Neural cell (in vitro differentiated cells): ENCODE data around the gene SLC4A5. TPM values are rescaled to one million over a fixed set of nuclear protein-coding genes. Genes with fewer than 3 reads are reported as not detected.

Experiments used
- H2AFZ ChIP-seq: fragments of 200-600, 300-800 bp; sonication (generic), shearing (Covaris generic); 2 replicates; pipeline ENCODE4 v1.6.0; 2014; ENCODE audit warnings: low read depth, mild to moderate bottlenecking, antibody characterized with exemption, low read length, moderate library complexity
- H3F3A ChIP-seq: fragments of 200-600 bp; shearing (Covaris generic); 2 replicates; pipeline ENCODE4 v1.6.1; 2016; ENCODE audit warnings: mild to moderate bottlenecking, moderate library complexity, mixed read lengths, antibody characterized with exemption, low read length; ENCODE audit not compliant: insufficient read depth, poor library complexity, severe bottlenecking
- H3K27ac ChIP-seq: fragments of 200-600, 300-800 bp; sonication (generic), shearing (Covaris generic); 2 replicates; pipeline ENCODE4 v1.5.1; 2014; ENCODE audit warnings: mild to moderate bottlenecking, low read length, moderate library complexity
- H3K27me3 ChIP-seq: fragments of 300-800, 200-600 bp; sonication (generic), shearing (Covaris generic); 2 replicates; pipeline ENCODE4 v1.6.0; 2014; ENCODE audit warnings: mild to moderate bottlenecking, low read depth, low read length, moderate library complexity; ENCODE audit not compliant: insufficient read depth
- H3K36me3 ChIP-seq: fragments of 300-800, 200-600 bp; sonication (generic), shearing (Covaris generic); 2 replicates; pipeline ENCODE4 v1.5.1; 2014; ENCODE audit warnings: mild to moderate bottlenecking, antibody characterized with exemption, low read length, moderate library complexity; ENCODE audit not compliant: insufficient read depth
- H3K4me2 ChIP-seq: fragments of 300-800, 200-600 bp; sonication (generic), shearing (Covaris generic); 2 replicates; pipeline ENCODE4 v1.6.0; 2014; ENCODE audit warnings: mild to moderate bottlenecking, low read length
- H3K4me3 ChIP-seq: fragments of 300-800, 200-600 bp; sonication (generic), shearing (Covaris generic); 2 replicates; pipeline ENCODE4 v1.5.1; 2014; ENCODE audit warnings: mild to moderate bottlenecking, low read length, moderate library complexity
- H3K79me2 ChIP-seq: fragments of 200-600 bp; shearing (Covaris generic); replicated peaks from 2 replicates; pipeline ENCODE4 v1.6.0; 2014; ENCODE audit warnings: mild to moderate bottlenecking, low read length, moderate library complexity; ENCODE audit not compliant: insufficient read depth
- H3K9ac ChIP-seq: fragments of 300-800, 200-600 bp; sonication (generic), shearing (Covaris generic); 2 replicates; pipeline ENCODE4 v1.6.1; 2016; ENCODE audit warnings: mild to moderate bottlenecking, low read length, mixed read lengths
- H3K9me2 ChIP-seq: fragments of 200-600 bp; shearing (Covaris generic); 2 replicates; pipeline ENCODE4 v1.6.1; 2016; ENCODE audit warnings: mild to moderate bottlenecking, low read length, mixed read lengths; ENCODE audit not compliant: insufficient read depth
- H3K9me3 ChIP-seq: fragments of 200-600, 300-800 bp; sonication (generic), shearing (Covaris generic); 2 replicates; pipeline ENCODE4 v1.6.1; 2016; ENCODE audit warnings: mild to moderate bottlenecking, mixed run types, low read length, moderate library complexity, mixed read lengths
- H4K20me1 ChIP-seq: fragments of 200-600 bp; shearing (Covaris generic); 2 replicates; pipeline ENCODE4 v1.6.1; 2016; ENCODE audit warnings: mild to moderate bottlenecking, mixed run types; ENCODE audit not compliant: insufficient read depth
- CTCF ChIP-seq: fragments of 450-650 bp; IDR thresholded peaks from 2 replicates; pipeline ENCODE4 v1.5.1; 2014; ENCODE audit warnings: antibody characterized with exemption, mild to moderate bottlenecking, moderate library complexity; ENCODE audit not compliant: poor library complexity, severe bottlenecking
- EP300 ChIP-seq: fragments of 450-650 bp; conservative IDR thresholded peaks from 2 replicates; pipeline ENCODE4 v1.6.1; 2014; ENCODE audit warnings: antibody characterized with exemption, mild to moderate bottlenecking, moderate library complexity; ENCODE audit not compliant: poor library complexity, severe bottlenecking
- EZH2 ChIP-seq: fragments of 200-600, 300-800 bp; shearing (Covaris generic), sonication (generic); IDR thresholded peaks from 2 replicates; pipeline ENCODE4 v1.6.1; 2014; ENCODE audit warnings: antibody characterized with exemption, low read length, borderline replicate concordance, mild to moderate bottlenecking; ENCODE audit not compliant: insufficient read depth, poor library complexity, severe bottlenecking
- MXI1 ChIP-seq: fragments of 450-650 bp; conservative IDR thresholded peaks from 2 replicates; pipeline ENCODE4 v1.6.1; 2014; ENCODE audit warnings: antibody characterized with exemption, mild to moderate bottlenecking; ENCODE audit not compliant: poor library complexity, severe bottlenecking
- POLR2AphosphoS5 ChIP-seq: IDR thresholded peaks from 2 replicates; pipeline ENCODE4 v1.6.1; 2012
- RAD21 ChIP-seq: fragments of 450-650 bp; conservative IDR thresholded peaks from 2 replicates; pipeline ENCODE4 v1.6.1; 2014; ENCODE audit warnings: antibody characterized with exemption, mild to moderate bottlenecking, moderate library complexity
- REST ChIP-seq: IDR thresholded peaks from 2 replicates; pipeline ENCODE4 v1.6.1; 2012; ENCODE audit warnings: borderline replicate concordance
- SMC3 ChIP-seq: fragments of 450-650 bp; conservative IDR thresholded peaks from 2 replicates; pipeline ENCODE4 v1.6.1; 2014; ENCODE audit warnings: antibody characterized with exemption, mild to moderate bottlenecking, moderate library complexity; ENCODE audit not compliant: poor library complexity
- TAF1 ChIP-seq: IDR thresholded peaks from 2 replicates; pipeline ENCODE4 v1.6.1; 2012; ENCODE audit warnings: low read depth
- polyA plus RNA-seq: library from polyadenylated mRNA; depleted of rRNA; stranded (reverse); fragments of >200 nt; gene quantifications from 2 replicates; pipeline ENCODE4 v1.2.3, GENCODE V29; 2014

Gene SLC4A5
- polyA plus RNA-seq, 1 donor from 2014 or later, result 3.9 TPM

- Histone ChIP-seq H2AFZ (no peak overlapping the region), H3F3A (no peaks in the 10 kb centered on the region), H3K79me2 (no peaks in the 10 kb centered on the region), H3K36me3 (no peaks in the 10 kb centered on the region), H3K9me3 (no peaks in the 10 kb centered on the region), H3K27ac (no peak overlapping the region), H3K9me2 (no peaks in the 10 kb centered on the region), H3K9ac (no peak overlapping the region), H3K4me2 (no peak overlapping the region), H3K27me3 (no peaks in the 10 kb centered on the region), H4K20me1 (no peaks in the 10 kb centered on the region), H3K4me3 (no peak overlapping the region)
- TF ChIP-seq EZH2 (no peak), SMC3 (no peak), TAF1 (no peak), EP300 (no peak), CTCF (no peak), RAD21 (no peak), POLR2AphosphoS5 (no peak), MXI1 (no peak), REST (no peak)
Measured at GRCh38 chr2:74317701-74318100, 25.5 kb downstream of the SLC4A5 start.

GRCh38 chr2:74316627-74317295 lies 26.5 kb downstream of the SLC4A5 start:
- no peaks in the 10 kb centered on the region for H3K9me3 ChIP-seq
- H3K4me3 ChIP-seq, result no peak overlapping the region
- no peaks in the 10 kb centered on the region for H3F3A ChIP-seq
- H3K27me3 ChIP-seq, result no peaks in the 10 kb centered on the region
- no peaks in the 10 kb centered on the region for H3K36me3 ChIP-seq
- no peak overlapping the region for H3K27ac ChIP-seq
- H3K9ac ChIP-seq, result no peak overlapping the region
- no peak overlapping the region for H2AFZ ChIP-seq
- no peak overlapping the region for H3K4me2 ChIP-seq
- TF ChIP-seq SMC3, result no peak
- no peak for TF ChIP-seq MXI1
- TF ChIP-seq EZH2, result no peak
- no peak for TF ChIP-seq TAF1
- TF ChIP-seq RAD21, result no peak
- no peak for TF ChIP-seq REST
- TF ChIP-seq EP300, result no peak
- no peak for TF ChIP-seq POLR2AphosphoS5
- no peak for TF ChIP-seq CTCF
- H4K20me1 ChIP-seq, result no peaks in the 10 kb centered on the region
- no peaks in the 10 kb centered on the region for H3K9me2 ChIP-seq
- no peaks in the 10 kb centered on the region for H3K79me2 ChIP-seq
